ENCODE measurements around the gene ORC4.

DNA sequence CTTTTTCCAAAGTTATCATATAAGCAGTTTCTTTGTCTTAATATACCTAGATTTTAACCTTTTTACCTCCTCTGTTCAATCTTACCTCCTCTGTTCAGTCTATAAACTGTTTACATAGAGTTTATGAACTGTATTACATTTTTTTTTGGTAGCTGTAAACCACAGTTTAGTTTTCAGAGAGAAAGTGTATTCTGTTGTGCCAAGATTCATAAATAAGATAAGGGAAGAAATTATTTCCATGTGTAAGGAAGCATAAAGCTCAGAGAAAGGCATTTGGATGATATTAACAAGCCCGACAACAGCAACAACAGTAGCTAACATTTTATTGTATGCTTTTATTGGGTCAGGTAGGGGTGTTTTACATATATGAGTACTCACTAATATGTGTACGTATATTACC is 104.5 kb downstream of the ORC4 start:
- TF ChIP-seq SP1 (IDR thresholded peaks at IDR 0.05) (no peak), ARNT (IDR thresholded peaks at IDR 0.05) (no peak)
